Activated CD4-positive, alpha-beta T cell treated with anti-CD3 and anti-CD28 coated beads, Interleukin-2, amount 50 U/mL, for 1 hour (primary cell): Measurements from ENCODE around the gene PMP22.
A peak's percentile ranks its signal among the peaks of the same experiment; 100 is the strongest.

Source experiments
- DNase-seq: peaks from one replicate; pipeline ENCODE4 v3.0.0-alpha.2; 2020

Gene PMP22

DNA sequence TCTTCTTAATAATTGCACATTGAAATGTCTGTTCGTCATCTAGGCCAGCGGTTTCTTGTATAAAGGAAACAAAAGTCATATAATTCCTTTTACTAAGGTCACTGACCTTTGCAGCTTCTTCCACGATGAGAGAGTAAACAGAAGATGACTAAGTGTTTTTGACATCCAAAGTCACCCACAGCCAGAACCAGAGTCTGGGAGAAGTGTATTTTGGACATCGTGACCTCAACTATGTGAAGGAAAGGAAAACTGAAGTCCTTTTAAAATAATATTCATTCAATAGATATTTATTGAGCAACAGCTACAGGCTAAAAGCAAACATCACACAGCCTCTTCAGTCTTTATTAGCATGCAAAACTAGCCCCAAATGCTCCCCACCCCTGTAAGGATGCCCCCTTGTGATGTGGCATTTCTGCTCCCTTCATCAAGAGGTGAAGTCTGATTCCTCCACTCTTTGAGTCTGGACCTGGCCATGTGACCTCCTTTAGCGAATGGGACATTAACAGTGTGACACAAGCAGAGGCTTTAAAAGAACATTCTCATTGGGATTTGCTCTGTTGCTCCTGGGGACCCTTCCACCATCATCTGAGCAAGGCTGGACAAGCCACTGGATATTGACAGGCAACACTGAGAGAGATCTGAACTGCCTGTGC, 8.1 kb upstream of the PMP22 start:
- no peak for DNase-seq

DNA sequence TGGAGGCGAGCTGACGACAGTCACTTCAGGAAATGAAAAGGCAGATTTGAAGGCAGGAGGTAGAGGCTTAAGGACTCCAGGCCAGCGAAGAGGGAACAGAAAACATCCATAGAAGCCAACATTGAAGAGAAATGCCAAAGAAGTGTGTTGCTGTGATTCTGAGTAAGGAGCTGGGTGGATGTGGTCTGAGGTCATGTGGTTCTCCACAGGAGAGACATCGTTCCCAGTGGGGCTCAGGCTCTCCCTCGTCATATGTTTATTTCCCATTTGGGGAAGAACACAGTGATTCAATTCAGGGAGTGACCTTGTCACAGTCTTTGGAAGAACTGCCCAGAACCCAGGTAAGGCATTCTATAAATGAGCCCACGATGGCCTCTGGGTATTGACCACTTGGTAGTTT, 6.6 kb upstream of the PMP22 start:
- DNase-seq: no peak

DNA sequence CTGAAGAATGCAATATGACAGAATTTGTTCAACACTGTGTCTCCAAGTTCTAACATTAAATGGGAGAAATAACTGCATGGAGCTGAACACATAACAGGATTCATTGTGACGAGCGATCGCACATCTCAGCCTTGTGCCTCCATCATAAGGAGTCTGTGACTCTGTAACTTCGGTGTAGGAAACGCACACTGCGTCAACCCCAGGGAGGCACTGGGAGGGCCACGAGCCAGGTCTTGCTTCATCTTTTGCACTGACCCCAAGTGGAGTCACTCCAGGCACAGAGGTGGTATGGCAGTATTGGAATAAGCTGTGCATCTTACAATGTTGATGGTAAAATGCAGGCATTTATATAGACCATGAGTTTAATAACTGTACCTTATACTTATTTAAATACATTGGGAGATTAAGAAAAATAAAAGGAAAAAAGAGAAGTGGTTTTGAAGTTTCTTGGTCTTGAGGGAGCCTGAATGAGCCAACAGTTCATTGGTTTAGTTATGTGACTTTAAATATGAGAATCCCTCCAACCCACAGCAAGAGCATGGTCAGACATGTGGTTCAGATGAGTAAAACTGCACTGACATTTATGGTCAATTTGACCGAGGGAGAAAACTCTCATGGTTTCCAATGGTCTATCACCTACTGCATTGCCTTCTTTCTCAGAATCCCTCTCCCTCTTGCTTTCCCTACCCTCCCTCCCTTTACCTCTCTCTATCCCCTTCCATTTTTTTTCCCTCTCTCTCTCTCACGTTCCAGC, 5.7 kb upstream of the PMP22 start:
- DNase-seq: no peak

DNA sequence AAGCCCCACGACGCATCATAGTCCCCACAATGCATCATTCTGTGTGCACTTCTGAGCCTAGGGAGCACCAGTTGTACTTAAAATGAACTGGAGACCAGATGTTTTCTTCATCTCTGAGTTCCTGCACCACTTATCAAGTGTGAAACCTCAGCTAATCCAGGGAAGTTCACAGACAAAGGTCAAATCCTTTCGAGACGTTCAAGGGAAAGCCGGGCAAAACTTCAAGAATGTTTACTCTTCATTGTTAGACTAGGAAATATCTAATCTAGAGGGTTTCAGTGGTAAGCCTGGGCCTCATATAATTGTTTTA, 4.6 kb upstream of the PMP22 start:
- no peak for DNase-seq

DNA sequence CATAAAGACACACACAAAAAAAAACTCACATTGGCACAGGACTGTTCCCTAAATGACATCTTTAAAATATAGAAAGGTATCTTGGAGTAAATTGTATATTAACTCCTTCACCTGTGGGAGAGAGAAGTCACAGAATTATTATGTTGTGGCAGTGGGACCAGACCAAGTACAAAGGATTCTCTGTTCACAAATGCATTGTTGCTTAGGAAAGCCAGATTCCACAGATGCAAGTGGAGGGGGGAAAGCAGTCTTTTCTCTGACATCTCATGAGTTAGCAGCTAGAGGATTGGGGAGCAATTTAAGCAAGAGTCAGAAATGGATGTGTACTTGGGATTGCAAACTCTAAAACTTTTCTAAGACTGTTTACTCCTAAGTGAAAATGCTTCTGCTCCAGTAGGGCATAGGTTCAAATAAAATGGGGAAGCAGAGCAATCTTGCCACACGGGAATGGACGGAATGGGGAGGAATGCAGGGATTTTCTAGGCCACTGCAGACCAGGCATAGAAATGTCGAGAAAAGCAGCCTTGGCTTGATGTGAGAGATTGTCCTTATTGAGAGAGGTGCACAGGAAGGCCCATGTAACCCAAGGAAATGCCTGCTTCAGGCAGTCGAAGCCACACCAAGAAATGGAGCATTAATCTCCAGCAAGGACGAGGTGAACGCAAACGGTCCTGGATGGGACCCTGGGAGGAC, 4.1 kb upstream of the PMP22 start:
- no peak for DNase-seq

DNA sequence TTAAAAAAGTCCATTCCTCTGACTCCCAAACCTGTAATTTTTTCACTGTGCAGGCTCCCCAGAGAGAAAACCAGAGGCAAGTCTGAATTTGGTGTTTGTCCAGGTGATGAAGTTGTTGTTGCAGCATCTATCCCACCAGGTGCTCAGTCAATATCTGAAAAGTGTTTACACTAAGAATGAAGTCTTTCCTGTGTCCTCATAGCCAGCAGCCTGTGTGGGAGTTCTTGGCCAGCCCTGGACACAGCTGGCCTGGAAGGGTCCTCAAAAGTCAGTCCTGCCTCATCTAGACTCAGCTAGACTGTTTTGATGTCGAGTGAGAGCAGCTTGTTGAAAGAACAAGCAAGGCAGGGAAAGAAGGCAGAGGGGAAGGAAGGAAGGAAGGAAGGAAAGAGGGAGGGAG, 3.3 kb upstream of the PMP22 start:
- DNase-seq: no peak

DNA sequence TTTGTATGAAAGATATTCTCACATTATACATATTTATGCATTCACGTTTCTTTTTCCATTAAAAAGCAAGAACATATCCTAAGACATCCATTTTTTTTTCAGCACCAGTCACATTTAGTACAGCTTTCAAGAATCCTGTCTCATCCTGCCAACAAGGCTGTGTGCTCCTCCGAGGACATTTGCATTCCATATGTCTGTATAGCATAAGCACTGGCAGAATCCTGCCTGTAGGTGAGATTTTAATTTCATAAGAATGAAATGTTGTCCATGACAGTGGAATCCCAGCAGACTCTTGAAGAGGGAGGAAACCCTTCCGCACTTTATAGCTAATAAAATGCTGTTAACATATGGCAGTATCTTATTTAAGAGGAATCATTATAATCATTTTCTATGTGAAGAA, 2.9 kb upstream of the PMP22 start:
- DNase-seq: no peak

DNA sequence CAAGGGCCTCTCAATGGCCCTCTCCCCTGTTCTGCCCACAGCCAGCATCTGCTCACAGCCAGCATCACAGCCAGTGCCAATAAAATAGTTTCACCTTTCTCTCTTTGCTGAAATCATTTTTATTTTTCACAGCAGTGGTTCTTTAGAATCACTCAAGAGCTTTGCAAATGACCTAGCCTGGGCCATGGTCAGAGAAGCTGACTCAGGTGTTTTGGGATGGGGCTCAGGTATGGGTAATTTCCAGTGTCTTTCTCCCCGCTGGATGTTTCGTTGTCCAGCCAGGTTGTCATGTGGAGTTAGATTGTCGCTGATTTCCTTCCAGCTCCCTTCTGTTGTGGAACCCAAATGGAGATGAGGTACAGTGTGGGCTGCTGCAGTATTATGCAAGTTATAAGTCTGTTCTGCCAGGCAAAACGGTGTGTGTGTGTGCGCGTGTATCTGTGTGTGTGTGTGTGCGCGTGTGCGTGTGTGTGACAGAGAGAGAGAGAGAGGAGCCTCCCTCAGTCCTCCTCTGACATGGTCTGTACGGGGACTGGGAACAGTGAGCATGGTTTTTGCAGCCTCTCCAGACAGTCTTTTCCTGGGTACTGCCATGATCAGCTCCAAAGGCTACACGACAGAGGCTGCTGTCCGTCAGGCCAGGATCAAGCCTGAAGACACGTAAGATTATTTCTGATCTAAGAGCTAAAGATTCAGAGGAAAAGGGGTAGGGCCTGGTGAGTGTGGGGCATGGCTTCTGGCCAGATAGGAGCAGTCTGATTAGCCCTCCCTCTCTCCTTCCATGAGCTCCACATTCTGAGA, 1.4 kb upstream of the PMP22 start:
- no peak for DNase-seq

DNA sequence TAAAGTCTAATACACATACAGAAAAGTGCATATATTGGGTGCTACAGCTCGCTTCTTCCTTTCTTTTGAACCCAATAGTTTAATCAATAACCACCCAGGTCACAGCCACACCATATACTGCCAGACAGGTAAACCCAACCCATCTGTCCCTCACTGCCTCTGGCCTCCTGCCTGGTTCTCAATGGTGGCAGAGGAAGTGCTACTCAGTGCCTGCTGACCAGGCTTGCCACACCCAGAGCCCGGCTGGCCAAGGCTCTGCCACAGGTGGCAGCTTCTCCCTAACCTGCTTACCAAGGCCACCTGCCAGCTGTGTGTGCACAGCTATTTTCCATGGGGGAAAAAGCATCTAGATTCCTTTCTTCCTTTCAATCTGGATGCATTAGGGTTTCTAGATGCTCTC, 584 bp downstream of the PMP22 start:
- DNase-seq: no peak

DNA sequence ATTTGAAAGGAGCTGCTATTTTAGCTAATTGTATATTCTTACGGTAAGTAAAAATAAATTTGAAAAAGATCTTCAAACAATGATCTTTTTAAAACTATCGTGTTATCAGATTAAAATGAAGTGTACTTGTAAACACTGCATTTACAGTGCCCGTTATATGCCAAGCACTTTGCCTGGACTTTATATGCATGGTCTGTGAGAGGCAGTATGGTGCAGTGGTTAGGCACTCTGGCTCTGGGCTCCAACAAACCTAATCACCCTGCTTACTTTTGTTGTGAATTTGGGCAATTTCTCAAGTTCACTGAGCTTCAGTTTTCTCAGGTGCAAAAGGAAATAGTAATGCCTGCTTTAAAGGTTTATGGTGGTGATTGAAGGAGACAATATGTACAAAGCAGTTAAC, 1.4 kb downstream of the PMP22 start:
- DNase-seq: no peak

DNA sequence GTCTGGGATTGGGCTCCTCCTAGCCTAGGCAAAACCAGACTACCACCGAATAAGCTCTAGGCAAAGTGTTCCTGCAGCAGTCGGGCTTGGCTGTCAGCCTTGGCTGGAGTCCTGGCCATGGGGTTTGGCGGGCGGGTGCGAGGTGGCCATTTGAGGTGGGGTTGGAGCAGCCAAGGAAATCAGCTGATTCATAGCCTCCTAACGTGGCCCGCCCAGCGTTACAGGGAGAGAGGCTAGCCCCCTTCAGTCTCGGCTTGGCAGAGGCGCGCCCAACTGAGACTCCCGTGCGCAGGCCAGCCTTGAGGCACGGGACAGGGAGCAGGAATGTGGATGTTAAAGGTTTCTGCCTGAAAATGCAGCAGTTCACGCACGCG, 1.9 kb downstream of the PMP22 start:
- no peak for DNase-seq

DNA sequence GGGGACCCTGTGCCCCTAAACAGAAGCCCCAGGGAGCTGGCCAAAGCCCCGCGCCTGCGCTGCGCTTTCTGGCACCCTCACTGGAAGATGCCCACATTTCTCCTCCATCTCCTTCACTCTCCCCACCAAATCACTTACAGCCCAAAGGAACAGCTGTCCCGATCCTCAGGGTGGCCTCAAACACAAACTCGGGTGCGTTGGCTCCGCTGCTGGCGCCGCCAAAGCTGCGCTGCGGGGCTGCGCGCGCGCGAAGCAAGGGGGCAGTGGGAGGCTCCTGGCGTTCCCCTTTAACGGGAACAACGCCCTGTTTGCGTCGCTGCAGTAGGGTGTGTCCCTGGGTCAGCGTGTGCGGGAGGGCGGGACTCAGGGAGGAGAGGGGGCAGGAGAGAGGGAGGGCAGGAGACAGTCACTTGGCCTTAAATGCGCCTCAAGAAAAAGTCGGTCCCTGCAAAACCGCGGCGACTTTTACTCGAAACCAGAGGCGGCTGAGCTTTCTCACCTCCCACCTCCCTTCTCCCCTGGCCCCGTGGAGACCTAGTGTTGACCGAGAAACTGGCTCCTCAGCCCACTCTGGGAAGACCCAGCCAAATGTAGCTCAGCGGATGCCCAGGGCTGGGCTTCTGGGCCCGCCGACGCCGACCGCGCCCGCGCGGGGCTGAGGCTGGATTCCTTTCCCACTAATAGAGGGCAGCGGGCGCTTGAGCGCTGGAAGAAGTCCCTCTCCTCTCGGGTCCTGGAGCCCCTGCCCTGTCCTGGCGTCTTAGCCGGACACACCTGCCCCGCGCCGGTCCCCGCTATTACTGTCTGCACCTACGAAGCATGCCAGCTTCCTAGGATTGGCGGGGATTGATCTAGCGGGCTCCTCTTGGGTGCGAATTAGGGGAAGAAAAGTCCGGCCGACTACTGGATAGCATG, 2.6 kb downstream of the PMP22 start:
- no peak for DNase-seq

DNA sequence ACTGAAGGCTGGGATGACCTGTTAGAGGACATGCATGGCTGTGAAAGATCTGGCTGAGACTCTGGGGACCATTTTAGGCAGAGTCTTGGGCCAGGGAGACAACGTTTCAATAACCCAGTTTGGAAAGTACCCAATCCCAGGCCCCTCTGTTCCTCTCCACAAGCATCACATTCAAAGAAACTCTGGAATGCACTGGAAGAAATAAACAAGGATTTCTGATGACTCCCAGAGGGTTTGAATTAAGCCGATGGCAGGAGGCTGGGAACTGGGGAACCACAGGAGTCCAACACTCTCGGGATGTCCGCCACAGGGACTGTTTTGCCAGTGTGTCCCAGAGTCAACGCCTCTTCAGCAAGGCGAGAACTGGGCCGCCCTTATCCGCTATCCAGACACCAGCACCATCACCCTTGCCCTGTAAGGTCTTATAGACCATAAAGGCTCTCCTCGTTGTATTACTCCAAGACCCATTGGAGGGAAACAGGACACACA, 3.3 kb downstream of the PMP22 start:
- DNase-seq: no peak

DNA sequence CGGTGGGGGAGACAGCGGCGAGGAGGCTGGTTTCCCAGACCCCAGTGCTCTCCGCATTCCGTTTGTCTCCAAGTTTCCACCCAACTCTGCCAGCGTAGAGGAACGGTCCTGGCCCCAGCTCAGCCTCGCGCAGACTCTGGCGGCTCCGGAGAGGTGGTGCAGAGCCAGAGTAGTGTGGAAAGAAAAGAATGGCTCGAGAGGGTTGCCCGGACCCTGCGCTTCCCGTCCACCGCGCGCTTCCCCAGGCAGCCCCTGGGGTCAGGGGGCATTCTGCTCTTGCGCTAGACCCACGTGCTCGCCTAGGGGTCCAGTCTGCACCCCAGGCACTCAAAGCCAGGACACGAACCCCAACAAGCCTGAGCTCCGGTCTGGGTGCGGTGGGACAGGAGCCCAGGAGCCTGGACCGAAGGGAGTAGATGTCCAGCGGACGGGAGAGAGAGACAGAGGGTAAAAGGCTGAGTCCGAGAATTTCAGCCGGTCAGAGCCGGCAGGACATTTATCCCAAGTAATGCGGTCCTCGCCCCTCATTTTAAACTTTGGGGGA, 3.8 kb downstream of the PMP22 start:
- no peak for DNase-seq

DNA sequence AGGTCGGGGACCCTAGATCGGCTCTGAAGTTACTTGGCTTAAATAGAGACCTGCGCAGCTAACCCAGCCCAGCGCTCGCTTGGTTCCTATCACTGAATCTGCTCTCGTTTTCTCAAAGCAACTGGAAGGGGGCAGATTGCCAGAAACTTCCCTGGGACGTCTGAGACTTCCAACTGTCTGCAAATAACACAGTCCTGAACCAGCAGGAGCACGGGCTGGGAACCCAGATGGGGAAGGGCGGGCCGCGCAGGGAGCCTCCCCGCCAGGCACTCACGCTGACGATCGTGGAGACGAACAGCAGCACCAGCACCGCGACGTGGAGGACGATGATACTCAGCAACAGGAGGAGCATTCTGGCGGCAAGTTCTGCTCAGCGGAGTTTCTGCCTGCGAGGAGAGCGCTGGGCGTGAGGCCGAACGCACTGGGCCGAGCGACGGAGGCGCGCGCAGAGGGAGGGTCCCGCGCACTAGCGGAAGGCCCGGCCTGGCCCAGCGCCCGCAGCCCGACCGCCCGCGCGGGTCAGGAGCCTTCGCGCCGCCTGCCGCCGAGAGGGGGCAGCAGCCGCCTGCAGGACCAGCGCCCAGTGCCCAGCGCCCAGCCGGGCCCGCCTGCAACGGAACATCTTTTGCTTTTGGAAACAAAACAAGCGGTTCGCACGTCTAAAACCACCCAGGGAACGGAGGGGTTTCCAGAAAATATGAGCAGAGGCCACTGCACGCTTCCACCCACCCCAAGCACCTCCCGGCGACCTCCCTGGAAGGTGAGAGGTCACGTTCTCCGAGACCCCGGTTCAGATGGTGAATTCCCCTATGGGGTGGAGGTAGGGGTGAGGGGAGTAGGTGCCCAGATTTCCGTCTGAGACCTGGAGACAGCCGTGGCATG, 4.5 kb downstream of the PMP22 start:
- DNase-seq: peak; percentile 15

DNA sequence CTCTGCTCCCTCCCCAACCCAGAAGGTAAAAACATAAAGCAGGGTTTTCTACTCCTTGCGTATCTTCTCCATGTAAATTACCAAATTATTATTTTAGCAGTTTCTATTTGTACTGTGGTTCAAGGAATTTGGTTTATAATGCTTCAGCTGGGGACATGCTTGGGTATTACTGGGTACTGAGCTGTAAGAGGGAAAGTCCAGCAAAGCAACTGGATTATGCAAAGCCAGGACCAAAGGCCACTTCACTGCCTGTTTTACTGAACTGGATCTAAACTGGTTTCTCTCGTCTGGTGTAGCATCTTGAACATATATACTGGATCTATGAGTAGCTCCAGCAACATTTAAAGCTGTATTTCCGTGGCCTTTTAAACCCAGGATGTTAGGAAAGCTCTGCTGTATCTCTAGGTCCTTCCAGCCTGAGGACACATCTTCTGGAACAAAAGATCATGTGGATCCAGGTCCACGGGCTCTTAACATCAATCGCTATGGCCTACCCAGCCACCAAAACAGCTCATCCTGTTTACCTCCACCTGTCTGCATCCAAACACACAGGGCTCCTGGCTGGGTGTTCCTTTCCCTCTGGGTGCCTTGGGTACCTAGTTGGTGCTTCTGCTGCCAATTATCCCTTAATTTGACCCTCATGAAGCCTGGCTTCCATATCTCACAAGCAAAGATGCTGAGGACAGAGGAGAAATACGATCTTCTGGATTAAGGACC, 7.2 kb downstream of the PMP22 start:
- no peak for DNase-seq

DNA sequence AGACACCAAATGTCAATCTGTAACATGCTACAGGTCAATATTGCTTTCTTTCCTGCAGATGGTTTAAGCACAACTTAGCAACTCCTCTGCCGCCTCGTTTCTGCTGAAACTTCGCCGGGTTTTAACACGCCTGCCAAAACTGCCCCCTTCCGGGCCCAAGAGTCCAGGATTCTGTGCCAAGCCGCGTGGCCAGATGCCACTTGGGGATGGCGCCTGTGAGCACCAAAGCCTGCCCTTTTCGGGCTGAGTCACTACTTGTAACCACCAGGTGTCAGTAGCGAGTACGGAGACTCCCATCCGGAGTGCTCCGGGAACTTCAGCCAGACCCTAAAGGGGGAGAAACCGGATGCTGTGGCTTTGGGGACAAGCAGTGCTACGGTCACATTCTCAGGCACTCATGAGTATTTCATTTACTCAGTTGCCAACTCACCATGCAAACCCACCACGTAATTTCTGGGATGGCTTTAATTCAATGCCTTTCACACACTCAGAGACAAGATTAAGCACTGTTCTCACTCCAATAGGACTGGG, 7.8 kb downstream of the PMP22 start:
- peak; percentile 34 for DNase-seq

DNA sequence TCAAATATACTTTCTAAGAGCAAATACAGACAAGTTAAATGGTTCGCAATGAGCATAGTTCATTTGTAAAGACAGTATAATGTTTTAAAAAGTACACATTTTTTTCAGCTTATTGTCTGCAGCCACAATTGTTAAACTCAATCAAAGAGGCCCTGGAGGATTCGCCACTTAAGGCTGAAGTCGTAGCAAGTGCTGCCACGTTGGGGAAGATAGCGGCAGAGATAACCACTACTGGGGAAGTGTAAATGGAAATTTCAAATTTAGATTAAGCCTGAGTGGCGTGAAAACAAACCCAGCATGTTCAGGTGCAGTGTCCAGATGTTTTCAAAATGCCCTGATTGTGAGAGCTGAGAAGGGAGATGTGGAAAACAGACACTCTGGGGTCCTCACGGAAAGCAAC, 8.4 kb downstream of the PMP22 start:
- DNase-seq: no peak

DNA sequence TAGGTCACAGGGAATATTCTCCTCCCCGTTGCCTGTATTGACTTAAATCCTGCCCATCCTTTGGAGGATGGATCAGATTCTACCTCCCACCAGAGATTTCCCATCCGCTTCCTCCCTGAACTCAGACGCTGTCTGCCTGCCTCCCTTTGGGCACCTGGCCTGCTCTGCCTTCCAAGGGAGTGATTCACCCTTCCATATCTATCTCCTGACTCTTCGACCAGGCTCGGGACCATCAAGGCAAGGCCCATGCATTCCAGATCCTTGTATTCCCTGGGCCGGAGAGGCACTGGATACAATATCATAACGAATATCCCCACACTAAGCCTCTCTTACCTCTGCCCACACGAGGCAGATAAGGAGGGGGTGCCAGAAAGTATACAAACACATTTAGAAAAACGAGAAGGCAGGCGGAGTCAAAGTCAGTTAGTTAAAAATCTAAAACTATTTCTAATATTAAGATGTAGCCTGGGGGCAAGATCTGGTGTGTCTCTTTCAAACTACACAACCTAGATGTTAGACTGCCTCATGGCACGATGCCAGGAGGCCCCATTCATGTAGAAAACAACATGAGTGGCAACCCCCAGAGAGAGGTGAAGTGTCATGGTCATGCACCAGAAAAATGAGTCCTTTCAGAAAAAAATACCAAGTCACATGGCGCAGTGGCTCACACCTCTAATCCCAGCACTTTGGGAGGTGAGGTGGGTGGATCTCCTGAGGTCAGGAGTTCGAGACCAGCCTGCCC, 9.2 kb downstream of the PMP22 start:
- no peak for DNase-seq
